A673 (cell line): Measurements from ENCODE around the gene IFRD1.

Experiments
- EZH2 ChIP-seq: fragments of 200-600 bp; sonication (generic); IDR thresholded peaks from 2 replicates; pipeline ENCODE4 v1.6.1; 2017; ENCODE audit warnings: borderline replicate concordance, low read depth, mild to moderate bottlenecking, mixed read lengths, antibody characterized with exemption, low read length; ENCODE audit not compliant: poor library complexity, severe bottlenecking
- TF ChIP-seq, protein P1 (sequence below): fragments of 300-800, 200-600 bp; sonication (generic); conservative IDR thresholded peaks from 2 replicates; pipeline ENCODE4 v1.5.1; 2017; ENCODE audit warnings: low read depth, mild to moderate bottlenecking, antibody characterized with exemption, low read length, moderate library complexity, mixed read lengths

DNA sequence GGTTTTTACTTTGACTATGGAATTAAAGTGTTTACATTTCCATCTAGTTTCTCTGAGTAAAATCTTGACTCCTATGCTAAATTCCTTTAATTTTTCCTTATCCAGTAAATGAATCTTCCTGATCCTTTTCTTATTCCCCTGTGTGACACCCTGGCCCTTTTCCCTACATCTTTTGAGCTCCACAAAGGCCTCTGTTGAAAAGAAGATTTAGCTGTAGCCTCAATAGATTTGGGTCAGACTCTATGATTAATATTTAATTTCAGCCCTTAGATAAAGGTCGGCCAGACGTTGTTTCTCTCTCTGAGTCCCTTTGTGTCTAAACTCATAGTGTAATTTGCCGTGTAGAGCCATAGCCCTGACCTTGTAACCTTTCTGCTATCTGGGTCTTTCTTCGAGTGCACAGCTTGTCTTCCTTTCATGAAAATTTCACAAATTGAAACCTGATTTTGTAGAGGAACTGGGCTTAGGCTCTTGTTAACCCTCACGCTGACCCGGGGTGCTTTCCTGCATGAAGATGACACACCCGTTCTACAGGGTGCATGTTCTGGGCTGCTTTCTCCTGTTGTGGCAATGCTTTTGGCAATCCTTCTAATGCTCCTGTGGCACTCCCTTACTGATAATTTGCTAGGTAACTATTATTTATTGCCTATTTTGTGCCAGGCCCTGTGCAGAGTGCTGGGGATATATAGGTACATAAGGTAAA, 51.7 kb downstream of the IFRD1 start:
- TF ChIP-seq, protein P1, sequence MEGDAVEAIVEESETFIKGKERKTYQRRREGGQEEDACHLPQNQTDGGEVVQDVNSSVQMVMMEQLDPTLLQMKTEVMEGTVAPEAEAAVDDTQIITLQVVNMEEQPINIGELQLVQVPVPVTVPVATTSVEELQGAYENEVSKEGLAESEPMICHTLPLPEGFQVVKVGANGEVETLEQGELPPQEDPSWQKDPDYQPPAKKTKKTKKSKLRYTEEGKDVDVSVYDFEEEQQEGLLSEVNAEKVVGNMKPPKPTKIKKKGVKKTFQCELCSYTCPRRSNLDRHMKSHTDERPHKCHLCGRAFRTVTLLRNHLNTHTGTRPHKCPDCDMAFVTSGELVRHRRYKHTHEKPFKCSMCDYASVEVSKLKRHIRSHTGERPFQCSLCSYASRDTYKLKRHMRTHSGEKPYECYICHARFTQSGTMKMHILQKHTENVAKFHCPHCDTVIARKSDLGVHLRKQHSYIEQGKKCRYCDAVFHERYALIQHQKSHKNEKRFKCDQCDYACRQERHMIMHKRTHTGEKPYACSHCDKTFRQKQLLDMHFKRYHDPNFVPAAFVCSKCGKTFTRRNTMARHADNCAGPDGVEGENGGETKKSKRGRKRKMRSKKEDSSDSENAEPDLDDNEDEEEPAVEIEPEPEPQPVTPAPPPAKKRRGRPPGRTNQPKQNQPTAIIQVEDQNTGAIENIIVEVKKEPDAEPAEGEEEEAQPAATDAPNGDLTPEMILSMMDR = no peak
- TF ChIP-seq EZH2 = no peak
